Gastroesophageal sphincter (tissue), 3 donors: ENCODE measurements around the gene SLC7A14.

Source experiments
- POLR2A ChIP-seq, 2 donors: fragments of 450-650 bp; IDR thresholded peaks; one replicate each; pipeline ENCODE4 v1.6.1; 2017; ENCODE audit warnings: antibody characterized with exemption in 2 of 2, mild to moderate bottlenecking in 2 of 2, moderate library complexity in 1 of 2
- POLR2AphosphoS5 ChIP-seq: sonication (generic); formaldehyde crosslinking; IDR thresholded peaks from one replicate; pipeline ENCODE4 v1.6.1; 2017; ENCODE audit warnings: antibody characterized with exemption
- TF ChIP-seq, protein P1 (sequence below), 4 experiments: fragments of 200-600 bp in 2 of 4; fragments of 450-650 bp in 2 of 4; sonication (generic) in 1 of 4; IDR thresholded peaks; one replicate each; pipeline ENCODE4 v1.5.1; 2017 to 2019; ENCODE audit warnings: antibody characterized with exemption in 4 of 4, mild to moderate bottlenecking in 2 of 4, moderate library complexity in 2 of 4

DNA sequence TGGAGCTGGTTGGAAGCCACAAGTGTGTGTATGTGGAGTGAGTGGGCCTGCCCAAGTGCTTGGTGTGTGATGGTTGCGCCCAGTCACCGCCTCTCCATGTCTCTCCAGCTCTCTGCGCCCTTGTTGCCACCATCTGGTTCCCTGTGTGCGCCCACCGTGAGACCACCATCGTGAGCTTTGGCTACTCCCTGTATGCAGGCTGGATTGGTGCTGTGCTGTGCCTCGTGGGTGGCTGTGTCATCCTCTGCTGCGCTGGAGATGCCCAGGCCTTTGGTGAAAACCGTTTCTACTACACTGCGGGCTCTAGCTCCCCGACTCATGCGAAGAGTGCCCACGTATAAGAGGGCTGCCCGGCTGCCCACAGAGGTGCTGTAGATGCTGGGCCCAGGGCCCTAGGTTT is 153.5 kb downstream of the SLC7A14 start:
- TF ChIP-seq, protein P1, sequence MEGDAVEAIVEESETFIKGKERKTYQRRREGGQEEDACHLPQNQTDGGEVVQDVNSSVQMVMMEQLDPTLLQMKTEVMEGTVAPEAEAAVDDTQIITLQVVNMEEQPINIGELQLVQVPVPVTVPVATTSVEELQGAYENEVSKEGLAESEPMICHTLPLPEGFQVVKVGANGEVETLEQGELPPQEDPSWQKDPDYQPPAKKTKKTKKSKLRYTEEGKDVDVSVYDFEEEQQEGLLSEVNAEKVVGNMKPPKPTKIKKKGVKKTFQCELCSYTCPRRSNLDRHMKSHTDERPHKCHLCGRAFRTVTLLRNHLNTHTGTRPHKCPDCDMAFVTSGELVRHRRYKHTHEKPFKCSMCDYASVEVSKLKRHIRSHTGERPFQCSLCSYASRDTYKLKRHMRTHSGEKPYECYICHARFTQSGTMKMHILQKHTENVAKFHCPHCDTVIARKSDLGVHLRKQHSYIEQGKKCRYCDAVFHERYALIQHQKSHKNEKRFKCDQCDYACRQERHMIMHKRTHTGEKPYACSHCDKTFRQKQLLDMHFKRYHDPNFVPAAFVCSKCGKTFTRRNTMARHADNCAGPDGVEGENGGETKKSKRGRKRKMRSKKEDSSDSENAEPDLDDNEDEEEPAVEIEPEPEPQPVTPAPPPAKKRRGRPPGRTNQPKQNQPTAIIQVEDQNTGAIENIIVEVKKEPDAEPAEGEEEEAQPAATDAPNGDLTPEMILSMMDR (IDR thresholded peaks at IDR 0.05) = no peak
- no peak for TF ChIP-seq POLR2A (IDR thresholded peaks at IDR 0.05)
- no peak for TF ChIP-seq POLR2AphosphoS5
